Mucosa of descending colon (tissue), 3 donors: Measurements from ENCODE around the gene PIK3C2B. TPM values are rescaled to one million over a fixed set of nuclear protein-coding genes. Genes with fewer than 3 reads are reported as not detected.

Source experiments
- ATAC-seq: fragments of 200-7000 bp; cut with Tn5 transposase; one replicate; pipeline ENCODE4 v1.9.1; 2020; ENCODE audit warnings: mild to moderate bottlenecking, moderate library complexity
- DNase-seq, 3 donors: peaks; one replicate each; pipeline ENCODE4 v3.0.0-alpha.2; 2020
- H3K36me3 ChIP-seq: fragments of 200-600 bp; one replicate; pipeline ENCODE4 v1.8.0; 2021; ENCODE audit warnings: low read depth, mild to moderate bottlenecking
- H3K4me1 ChIP-seq: fragments of 200-600 bp; one replicate; pipeline ENCODE4 v1.8.0; 2021; ENCODE audit warnings: low read depth, mild to moderate bottlenecking
- H3K4me3 ChIP-seq: fragments of 200-600 bp; one replicate; pipeline ENCODE4 v1.8.0; 2021; ENCODE audit warnings: mild to moderate bottlenecking
- H3K9me3 ChIP-seq: fragments of 200-600 bp; one replicate; pipeline ENCODE4 v1.8.0; 2021; ENCODE audit warnings: mild to moderate bottlenecking
- CTCF ChIP-seq: fragments of 200-600 bp; IDR thresholded peaks from one replicate; pipeline ENCODE4 v1.8.0; 2022; ENCODE audit warnings: antibody characterized with exemption, mild to moderate bottlenecking
- intact Hi-C, 2 donors: fragments of 100-400 bp; cut with DNase I in 1 of 2; cut with micrococcal nuclease in 1 of 2; formaldehyde crosslinking; loops; one replicate each; pipeline versions ENCODE4 v1.11.0 to v1.11.1; 2022; cut with DNase I, micrococcal nuclease
- total RNA-seq, 3 donors: library from RNA; stranded (reverse); fragmentation: NEBNext Ultra II Directional in 2 of 3; extraction: Animal tissue kit (Norgen Biotek cat#: 25700) in 2 of 3; gene quantifications; one replicate each; pipeline versions ENCODE4 v1.2.1 to v1.2.4, GENCODE V29; 2021 to 2023
- donor health status: DM: no; HTN: no; CAD: no; lungs with moderate emphysema.
- donor health status: DM: no; HTN: no; CAD: no.
- donor health status: DM: no; HTN: yes; CAD: no.

PIK3C2B gene
- total RNA-seq, 3 donors from 2014 or later: 66.5 to 117 (median 90.4) TPM

- ATAC-seq (no peak), DNase-seq (peak in 2 of 3 donors; percentile 26 to 50)
- H3K4me3 ChIP-seq: no peak overlapping the region
- H3K9me3 ChIP-seq: no peaks in the 10 kb centered on the region
- intact Hi-C loops: no loop called here
- no peak for TF ChIP-seq CTCF
- peaks cover 11% of the 10 kb centered on the region for H3K4me1 ChIP-seq
- H3K36me3 ChIP-seq: no peaks in the 10 kb centered on the region
These were observed 18.6 kb upstream of the PIK3C2B start for GRCh38 chr1:204513117-204513716.

GRCh38 chr1:204511366-204511765 lies 16.8 kb upstream of the PIK3C2B start:
- no peak overlapping the region for H3K4me3 ChIP-seq
- TF ChIP-seq CTCF: no peak
- H3K9me3 ChIP-seq: no peaks in the 10 kb centered on the region
- intact Hi-C loops: no loop called here
- ATAC-seq (no peak), DNase-seq (no peak)
- no peaks in the 10 kb centered on the region for H3K36me3 ChIP-seq
- H3K4me1 ChIP-seq: peaks cover 12% of the 10 kb centered on the region

GRCh38 chr1:204509186-204509635 lies 14.6 kb upstream of the PIK3C2B start:
- intact Hi-C loops: no loop called here
- no peak overlapping the region for H3K4me3 ChIP-seq
- H3K4me1 ChIP-seq: peaks cover 18% of the 10 kb centered on the region
- ATAC-seq (no peak), DNase-seq (no peak)
- no peak for TF ChIP-seq CTCF
- no peaks in the 10 kb centered on the region for H3K36me3 ChIP-seq
- no peaks in the 10 kb centered on the region for H3K9me3 ChIP-seq

- H3K4me1 ChIP-seq: peaks cover 18% of the 10 kb centered on the region
- intact Hi-C loops: no loop called here
- peak overlapping the region; percentile 4 for H3K4me3 ChIP-seq
- no peaks in the 10 kb centered on the region for H3K9me3 ChIP-seq
- H3K36me3 ChIP-seq: no peaks in the 10 kb centered on the region
- no peak for TF ChIP-seq CTCF
- peak; percentile 31 for ATAC-seq
- peak in 2 of 3 donors; percentile 28 to 52 for DNase-seq
These were observed 12.9 kb upstream of the PIK3C2B start for GRCh38 chr1:204507317-204508105.

GRCh38 chr1:204506969-204507316 lies 12.3 kb upstream of the PIK3C2B start:
- no peak for TF ChIP-seq CTCF
- Histone ChIP-seq H3K36me3 (no peaks in the 10 kb centered on the region), H3K4me3 (peak overlapping the region; percentile 4), H3K9me3 (no peaks in the 10 kb centered on the region), H3K4me1 (peaks cover 18% of the 10 kb centered on the region)
- intact Hi-C loops: no loop called here
- ATAC-seq: peak; percentile 78
- peak in 2 of 3 donors; percentile 68 to 92 for DNase-seq
